ENCODE results near the gene TMEM72. TPM values are rescaled to one million over a fixed set of nuclear protein-coding genes. Genes with fewer than 3 reads are reported as not detected.

The TMEM72 gene
- total RNA-seq, 2 experiments from 2014 or later = not detected

DNA sequence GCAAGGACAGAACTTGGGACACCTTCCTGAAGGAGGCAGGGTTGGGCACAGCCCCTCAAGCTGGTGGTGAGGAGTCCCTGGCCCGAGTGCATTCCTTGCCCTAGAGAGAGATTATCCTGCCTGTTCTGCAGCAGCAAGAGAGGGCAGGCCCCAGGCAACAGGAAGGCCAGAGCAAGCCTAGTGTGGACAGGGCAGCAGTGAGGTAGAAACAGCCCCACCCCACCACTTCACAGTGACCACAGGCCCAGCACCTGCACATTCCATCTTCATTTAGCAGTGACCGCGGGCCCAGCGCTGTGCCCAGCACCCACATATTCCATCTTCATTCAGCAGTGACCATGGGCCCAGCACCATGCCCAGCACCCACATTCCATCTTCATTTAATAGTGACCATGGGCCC, 16.4 kb upstream of the TMEM72 start:
- ChIA-PET CTCF (interaction anchor here (1.3 kb wide), 1 partner anchor 78 kb away, joined by 3 read pairs; no protein-coding TSS in a partner anchor), POLR2A (no interaction called here)
- no peak overlapping the region for H3K4me3 Mint-ChIP-seq

DNA sequence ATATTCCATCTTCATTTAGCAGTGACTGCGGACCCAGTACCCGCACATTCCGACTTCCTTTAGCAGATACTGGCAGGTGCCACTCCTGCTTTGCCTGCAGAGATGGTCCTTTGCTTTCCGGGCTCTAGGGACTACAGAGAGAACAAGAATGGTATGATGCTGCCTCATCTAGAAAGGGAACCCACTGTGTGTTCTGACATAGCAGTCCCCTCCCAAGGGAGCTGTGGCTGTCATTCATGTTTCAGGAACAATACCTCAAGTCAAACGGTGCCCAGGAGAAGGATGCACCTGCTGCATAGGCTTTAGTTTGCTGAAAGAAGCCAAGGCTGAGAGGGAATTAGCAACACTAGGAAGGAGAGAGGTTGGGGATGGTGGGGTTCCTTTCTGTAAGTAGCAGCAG, 15.9 kb upstream of the TMEM72 start:
- H3K27ac Mint-ChIP-seq = no peak overlapping the region
- no peaks in the 10 kb centered on the region for H3K9me3 Mint-ChIP-seq
- CTCF ChIA-PET = interaction anchor here (1.3 kb wide), 2 partner anchors 38 to 78 kb away, joined by 3 read pairs; no protein-coding TSS in a partner anchor
- POLR2A ChIA-PET = no interaction called here
- no peak for DNase-seq
- no peaks in the 10 kb centered on the region for H3K4me1 Mint-ChIP-seq
- H3K36me3 Mint-ChIP-seq (ENCODE audit: low read depth) = no peaks in the 10 kb centered on the region
- H3K27me3 Mint-ChIP-seq = no peaks in the 10 kb centered on the region
- no peak overlapping the region for H3K4me3 Mint-ChIP-seq

More for the DNA sequence above, 16.4 kb upstream of the TMEM72 start:
- Mint-ChIP-seq H3K36me3 (ENCODE audit: low read depth) (no peaks in the 10 kb centered on the region), H3K27me3 (no peaks in the 10 kb centered on the region), H3K27ac (no peak overlapping the region), H3K4me1 (no peaks in the 10 kb centered on the region), H3K9me3 (no peaks in the 10 kb centered on the region)
- no peak for DNase-seq

DNA sequence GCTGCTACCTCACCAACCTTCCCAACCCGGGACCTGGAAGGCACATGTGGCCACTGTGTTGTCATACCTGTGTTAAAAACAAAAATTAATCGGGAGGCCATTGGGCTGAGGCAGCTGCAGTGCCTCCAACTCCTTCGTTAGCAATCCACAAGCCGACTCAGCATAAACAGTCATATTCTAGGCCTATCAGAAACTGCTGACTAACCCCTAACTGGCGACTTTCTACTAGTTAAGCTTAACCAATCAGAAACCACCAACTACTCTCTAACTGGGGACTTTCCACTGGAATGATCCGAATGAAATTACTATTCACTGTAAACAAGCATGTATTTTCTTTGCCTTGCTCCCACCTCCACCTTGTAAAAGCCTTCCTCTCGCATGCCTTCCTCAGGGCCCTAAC, 14.1 kb upstream of the TMEM72 start:
- DNase-seq = no peak
- Mint-ChIP-seq H3K4me1 (no peaks in the 10 kb centered on the region), H3K4me3 (no peak overlapping the region), H3K36me3 (ENCODE audit: low read depth) (no peaks in the 10 kb centered on the region), H3K27ac (no peak overlapping the region), H3K9me3 (no peaks in the 10 kb centered on the region), H3K27me3 (no peaks in the 10 kb centered on the region)
- POLR2A ChIA-PET = no interaction called here
- CTCF ChIA-PET = no interaction called here

DNA sequence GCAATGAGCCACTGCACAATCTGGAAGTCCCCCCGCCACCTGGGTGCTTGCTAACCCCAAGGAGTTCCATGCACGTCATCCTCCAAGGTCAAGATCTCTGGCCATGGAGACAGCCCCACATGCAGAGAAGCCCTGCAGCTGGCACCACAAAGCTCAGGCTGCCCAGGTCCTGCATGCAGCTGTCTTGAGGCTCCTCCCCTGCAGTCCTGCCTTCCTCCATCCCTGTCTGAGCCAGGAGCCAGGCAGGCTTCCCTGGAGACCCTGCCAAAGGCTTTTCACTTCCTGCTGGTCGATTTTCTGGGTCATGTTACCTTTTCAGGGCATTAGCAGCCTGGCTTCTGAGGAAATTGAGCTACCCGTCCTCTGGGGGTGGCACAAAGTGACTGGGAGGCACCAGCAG, 12.5 kb upstream of the TMEM72 start:
- no peak for DNase-seq
- H3K27ac Mint-ChIP-seq = no peak overlapping the region
- H3K9me3 Mint-ChIP-seq = no peaks in the 10 kb centered on the region
- POLR2A ChIA-PET = no interaction called here
- CTCF ChIA-PET = interaction anchor here (1.2 kb wide), 1 partner anchor 34 kb away, joined by 4 read pairs; no protein-coding TSS in a partner anchor
- no peak overlapping the region for H3K4me3 Mint-ChIP-seq
- no peaks in the 10 kb centered on the region for H3K4me1 Mint-ChIP-seq
- H3K27me3 Mint-ChIP-seq = no peaks in the 10 kb centered on the region
- no peaks in the 10 kb centered on the region for H3K36me3 Mint-ChIP-seq (ENCODE audit: low read depth)

DNA sequence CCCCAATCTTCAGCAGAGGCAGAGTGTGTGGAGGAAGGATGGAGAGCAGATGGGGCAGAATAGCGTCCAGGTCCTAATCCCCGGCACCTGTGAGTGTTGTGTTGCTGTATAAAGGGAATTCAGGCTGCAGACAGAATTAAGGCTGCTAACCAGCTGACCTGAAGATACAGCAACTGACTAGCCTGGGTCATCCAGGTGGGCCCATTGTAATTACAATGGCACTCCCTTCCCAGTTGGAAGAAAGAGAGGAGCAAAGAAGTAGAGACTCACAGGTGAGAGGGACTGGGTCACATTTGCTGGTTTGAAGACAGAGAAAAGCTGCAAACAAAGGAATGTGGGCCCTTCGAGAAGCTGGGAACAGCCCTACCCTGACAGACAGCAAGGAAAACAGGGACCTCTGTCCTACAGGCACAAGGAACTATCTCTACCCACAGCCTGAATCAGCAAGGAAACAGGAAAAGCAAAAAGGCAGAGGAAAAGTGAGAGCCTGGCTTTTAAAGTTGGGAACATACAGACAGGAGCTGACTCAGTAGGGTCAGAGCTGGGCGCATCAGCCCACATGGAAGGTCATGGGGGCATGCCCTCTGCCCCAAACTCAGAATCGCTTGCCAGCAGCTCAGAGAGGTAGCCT, 11.6 kb upstream of the TMEM72 start:
- Mint-ChIP-seq H3K4me3 (no peak overlapping the region), H3K36me3 (ENCODE audit: low read depth) (no peaks in the 10 kb centered on the region), H3K27ac (no peak overlapping the region), H3K4me1 (no peaks in the 10 kb centered on the region), H3K9me3 (no peaks in the 10 kb centered on the region), H3K27me3 (no peaks in the 10 kb centered on the region)
- ChIA-PET POLR2A (no interaction called here), CTCF (interaction anchor here (1.2 kb wide), 1 partner anchor 33 kb away, joined by 4 read pairs; no protein-coding TSS in a partner anchor)
- no peak for DNase-seq

DNA sequence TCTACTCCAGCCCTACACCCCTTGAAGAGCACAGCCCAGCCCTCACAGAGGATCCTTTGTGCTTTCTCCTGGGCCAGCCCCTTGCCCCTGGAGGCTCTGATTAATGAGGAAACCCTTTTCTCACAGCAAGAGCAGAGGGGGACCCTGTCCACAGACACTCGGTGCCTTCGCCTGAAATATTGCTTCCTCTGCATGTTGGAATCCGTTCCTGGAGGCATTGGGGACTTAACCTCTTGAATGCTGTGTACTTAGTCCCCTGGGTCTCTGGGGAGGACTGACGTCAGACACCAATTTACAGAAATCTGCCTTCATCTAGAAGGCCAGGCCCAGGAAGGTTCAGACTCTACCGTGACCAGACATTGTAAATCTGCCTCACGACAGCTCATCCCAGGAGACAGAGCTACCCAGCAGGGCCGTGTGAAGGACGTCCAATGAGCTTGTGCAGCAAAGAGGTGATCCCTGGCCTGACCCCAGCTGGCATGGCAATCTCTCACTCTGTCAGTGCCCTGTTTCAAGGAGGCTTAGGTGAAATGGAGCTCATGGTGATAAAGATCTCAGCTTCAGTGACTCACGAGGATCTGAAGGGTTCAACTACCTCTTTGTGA, 8.1 kb upstream of the TMEM72 start:
- no peaks in the 10 kb centered on the region for H3K27me3 Mint-ChIP-seq
- no peak for DNase-seq
- no peaks in the 10 kb centered on the region for H3K4me1 Mint-ChIP-seq
- ChIA-PET CTCF (no interaction called here), POLR2A (no interaction called here)
- no peaks in the 10 kb centered on the region for H3K36me3 Mint-ChIP-seq (ENCODE audit: low read depth)
- no peak overlapping the region for H3K4me3 Mint-ChIP-seq
- no peak overlapping the region for H3K27ac Mint-ChIP-seq
- H3K9me3 Mint-ChIP-seq = no peaks in the 10 kb centered on the region

DNA sequence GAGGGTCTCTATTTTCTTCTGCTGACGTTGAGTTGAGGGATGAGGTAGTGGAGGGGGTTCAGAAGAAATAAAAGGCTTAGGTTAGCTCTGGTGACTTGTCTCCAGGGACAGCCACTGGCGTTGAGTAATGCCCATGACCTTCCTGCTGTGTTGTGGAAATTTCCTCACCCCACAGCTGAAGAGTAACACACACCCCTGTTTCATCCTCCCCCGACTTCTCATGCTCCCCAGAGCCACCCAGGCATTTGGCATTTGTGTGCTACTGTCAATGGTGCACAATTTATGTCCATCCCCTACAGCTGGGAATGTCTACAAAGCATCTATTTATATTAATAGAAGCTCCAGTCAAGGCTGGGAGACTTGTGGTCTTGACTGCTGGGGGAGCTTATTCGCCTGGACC, 4.7 kb upstream of the TMEM72 start:
- DNase-seq = no peak
- Mint-ChIP-seq H3K27ac (no peak overlapping the region), H3K9me3 (no peaks in the 10 kb centered on the region), H3K4me3 (no peak overlapping the region), H3K27me3 (no peaks in the 10 kb centered on the region), H3K4me1 (no peaks in the 10 kb centered on the region), H3K36me3 (ENCODE audit: low read depth) (no peaks in the 10 kb centered on the region)
- CTCF ChIA-PET = no interaction called here
- POLR2A ChIA-PET = no interaction called here

DNA sequence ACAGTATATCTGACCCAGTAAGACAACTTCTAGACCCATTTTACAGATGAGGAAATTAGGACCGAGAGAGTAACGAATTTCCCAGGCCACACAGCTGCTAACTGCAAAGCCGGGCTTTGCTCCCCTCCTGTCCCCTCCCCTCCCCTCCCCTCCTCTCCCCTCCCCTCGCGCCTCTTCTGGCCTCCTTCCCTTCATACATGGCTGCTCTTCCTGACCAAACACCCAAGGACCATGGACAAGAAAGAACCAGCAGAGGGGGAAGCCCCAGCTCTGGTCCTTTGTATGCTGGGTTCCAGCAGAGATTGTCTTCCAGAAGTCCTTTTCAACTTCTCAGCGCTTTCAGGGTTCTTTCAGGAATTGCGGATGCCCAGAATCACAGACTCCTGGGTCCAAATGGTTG, 3.6 kb upstream of the TMEM72 start:
- Mint-ChIP-seq H3K27me3 (no peaks in the 10 kb centered on the region), H3K9me3 (no peaks in the 10 kb centered on the region), H3K4me3 (no peak overlapping the region), H3K27ac (no peak overlapping the region), H3K36me3 (ENCODE audit: low read depth) (no peaks in the 10 kb centered on the region), H3K4me1 (no peaks in the 10 kb centered on the region)
- DNase-seq = no peak
- CTCF ChIA-PET = interaction anchor here (1.4 kb wide), 1 partner anchor 17 kb away, joined by 4 read pairs; no protein-coding TSS in a partner anchor
- POLR2A ChIA-PET = no interaction called here

DNA sequence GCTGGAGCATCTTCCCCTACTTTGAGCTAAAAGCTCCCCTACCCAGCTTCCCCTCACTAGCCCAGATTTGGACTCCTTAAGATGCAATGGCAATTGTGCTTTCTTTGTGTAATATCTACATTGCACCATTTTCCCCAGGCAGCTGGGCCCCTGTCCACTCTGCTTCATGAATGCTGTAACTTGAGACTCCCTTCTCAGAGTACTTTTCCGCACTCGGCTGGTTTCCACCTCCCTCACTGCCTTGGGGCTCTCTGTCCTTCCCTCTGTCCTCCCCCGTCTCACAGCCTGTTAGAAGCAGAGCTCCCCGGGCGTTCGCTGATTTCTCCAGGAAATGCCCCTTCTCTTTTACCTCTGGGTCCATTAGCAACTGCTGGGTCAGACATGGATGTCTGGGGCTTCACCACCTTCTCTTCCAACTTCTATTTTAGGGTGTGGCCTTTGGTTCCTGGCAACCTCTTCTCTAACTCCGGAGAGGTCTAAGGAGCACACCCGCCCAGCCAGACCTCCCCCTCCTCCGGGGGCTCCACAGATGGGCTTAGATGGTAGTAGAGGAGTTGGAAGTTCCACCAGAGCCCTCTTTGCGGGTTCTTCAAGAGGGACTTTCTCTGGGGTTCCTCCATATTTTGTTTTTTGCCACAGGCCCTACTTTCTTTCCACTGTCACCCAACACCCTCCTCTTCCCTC, 2.9 kb upstream of the TMEM72 start:
- CTCF ChIA-PET = interaction anchor here (0.6 to 1.4 kb wide), 2 partner anchors 16 to 1181 kb away, joined by 3 to 4 read pairs; no protein-coding TSS in a partner anchor
- no peaks in the 10 kb centered on the region for H3K9me3 Mint-ChIP-seq

DNA sequence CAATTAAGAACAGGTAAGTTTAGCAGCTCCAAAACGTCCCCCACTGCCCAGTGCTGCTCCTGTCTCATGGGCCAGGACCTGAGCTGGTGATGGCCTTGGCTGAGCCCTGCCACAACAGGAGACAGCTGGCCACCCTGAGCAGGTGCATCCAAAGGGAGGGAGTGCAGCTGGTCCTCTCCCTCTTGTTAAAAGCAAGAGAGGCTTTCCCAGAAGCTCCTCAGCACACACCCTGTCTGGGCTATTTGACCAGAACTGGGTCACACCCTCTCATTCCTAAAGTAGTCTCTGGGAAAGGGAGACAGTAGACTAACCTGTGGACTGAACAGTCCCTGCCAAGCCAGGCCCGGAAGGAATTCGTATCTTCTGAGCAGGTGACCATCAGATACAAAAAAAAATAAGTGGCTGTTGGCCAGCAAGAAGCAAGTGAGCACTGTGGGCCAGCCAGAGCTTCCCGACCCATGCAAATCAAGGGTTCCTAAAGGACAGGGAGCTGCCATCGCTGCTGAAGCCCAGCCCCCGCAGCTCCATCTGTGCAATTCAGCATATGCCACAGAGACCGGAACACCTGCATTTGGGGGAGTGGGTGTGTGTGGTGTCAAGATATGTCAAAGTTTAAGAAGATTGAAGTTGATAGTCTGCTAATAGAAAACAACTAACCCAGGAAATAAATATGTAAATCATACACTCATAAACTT, 2.1 kb upstream of the TMEM72 start:
- POLR2A ChIA-PET = no interaction called here
- CTCF ChIA-PET = interaction anchor here (0.6 to 1.4 kb wide), 2 partner anchors 15 to 1182 kb away, joined by 3 to 4 read pairs; no protein-coding TSS in a partner anchor
- Mint-ChIP-seq H3K27me3 (no peaks in the 10 kb centered on the region), H3K9me3 (peaks cover 4% of the 10 kb centered on the region), H3K36me3 (ENCODE audit: low read depth) (no peaks in the 10 kb centered on the region), H3K4me1 (peaks cover 12% of the 10 kb centered on the region), H3K4me3 (no peak overlapping the region), H3K27ac (no peak overlapping the region)
- no peak for DNase-seq

More for the DNA sequence above, 2.9 kb upstream of the TMEM72 start:
- Mint-ChIP-seq H3K36me3 (ENCODE audit: low read depth) (no peaks in the 10 kb centered on the region), H3K4me1 (peaks cover 4% of the 10 kb centered on the region), H3K27ac (no peak overlapping the region), H3K4me3 (no peak overlapping the region), H3K27me3 (no peaks in the 10 kb centered on the region)
- no peak for DNase-seq
- POLR2A ChIA-PET = no interaction called here

DNA sequence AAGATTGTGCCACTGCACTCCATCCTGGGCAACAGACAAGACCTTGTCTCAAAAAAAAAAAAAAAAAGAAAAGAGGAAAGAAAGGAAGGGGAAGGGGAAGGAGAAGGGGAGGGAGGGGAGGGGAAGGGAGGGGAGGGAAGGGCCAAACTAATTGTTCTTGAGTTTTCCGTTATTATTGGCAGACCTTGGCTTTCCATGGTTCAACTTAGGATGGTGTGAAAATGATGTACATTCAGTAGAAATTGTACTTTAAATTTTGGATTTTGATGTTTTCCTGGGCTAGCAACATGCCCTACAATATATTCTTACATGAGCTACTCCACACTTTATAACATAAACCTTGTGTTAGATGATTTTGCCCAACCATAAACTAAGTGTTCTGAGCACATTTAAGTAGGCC, 1.2 kb upstream of the TMEM72 start:
- CTCF ChIA-PET = no interaction called here
- Mint-ChIP-seq H3K4me1 (peaks cover 16% of the 10 kb centered on the region), H3K36me3 (ENCODE audit: low read depth) (no peaks in the 10 kb centered on the region)

DNA sequence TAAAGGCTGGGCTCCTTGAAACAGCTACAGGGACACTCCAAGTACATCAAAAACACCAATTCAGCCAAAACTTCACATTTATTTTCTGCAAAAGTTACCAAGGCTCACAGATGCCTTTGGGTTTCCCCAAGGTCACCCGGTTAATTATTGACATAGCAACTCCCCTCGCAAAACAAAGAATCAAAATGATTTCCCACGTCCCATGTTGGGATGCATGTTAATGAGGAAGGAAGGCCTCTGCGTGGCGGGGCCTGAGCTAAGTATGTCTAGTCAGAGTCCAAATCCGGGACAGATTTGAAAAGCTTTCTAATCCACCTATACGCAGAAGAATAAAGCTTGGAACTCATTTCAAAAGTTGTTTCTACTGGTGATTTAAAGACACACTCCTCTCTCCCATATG, 535 bp upstream of the TMEM72 start:
- no peaks in the 10 kb centered on the region for H3K27me3 Mint-ChIP-seq
- peaks cover 16% of the 10 kb centered on the region for H3K4me1 Mint-ChIP-seq
- peaks cover 4% of the 10 kb centered on the region for H3K9me3 Mint-ChIP-seq
- ChIA-PET CTCF (no interaction called here), POLR2A (no interaction called here)
- H3K4me3 Mint-ChIP-seq = no peak overlapping the region
- no peaks in the 10 kb centered on the region for H3K36me3 Mint-ChIP-seq (ENCODE audit: low read depth)
- no peak for DNase-seq
- no peak overlapping the region for H3K27ac Mint-ChIP-seq

More for the DNA sequence above, 1.2 kb upstream of the TMEM72 start:
- Mint-ChIP-seq H3K27ac (no peak overlapping the region), H3K4me3 (no peak overlapping the region), H3K9me3 (peaks cover 4% of the 10 kb centered on the region), H3K27me3 (no peaks in the 10 kb centered on the region)
- no peak for DNase-seq
- POLR2A ChIA-PET = no interaction called here

DNA sequence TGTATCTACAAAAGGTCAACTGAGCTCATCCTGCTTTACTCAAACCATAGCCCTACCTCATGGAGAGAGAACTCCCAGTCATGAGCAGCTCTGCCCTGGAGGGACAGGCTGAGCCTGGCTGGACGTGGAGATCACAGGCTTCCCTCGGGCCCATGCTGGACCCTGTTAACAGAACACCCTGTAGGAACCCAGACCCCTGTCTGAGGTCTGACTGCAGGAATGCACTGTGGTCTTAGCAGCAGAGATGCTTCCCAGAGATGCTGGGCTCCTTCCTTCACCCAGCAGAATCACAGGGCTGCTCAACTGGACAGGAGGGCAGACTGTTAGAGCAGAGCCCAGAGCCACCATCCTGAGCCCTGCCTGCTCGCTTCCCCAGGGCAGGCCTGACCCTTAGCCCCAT, 814 bp downstream of the TMEM72 start:
- peaks cover 16% of the 10 kb centered on the region for H3K4me1 Mint-ChIP-seq
- ChIA-PET POLR2A (no interaction called here), CTCF (interaction anchor here (1.4 kb wide), 1 partner anchor 17 kb away, joined by 3 read pairs; no protein-coding TSS in a partner anchor)
- H3K9me3 Mint-ChIP-seq = peaks cover 4% of the 10 kb centered on the region
- no peak overlapping the region for H3K4me3 Mint-ChIP-seq
- no peak for DNase-seq
- H3K27ac Mint-ChIP-seq = no peak overlapping the region
- H3K27me3 Mint-ChIP-seq = peaks cover 2% of the 10 kb centered on the region
- no peaks in the 10 kb centered on the region for H3K36me3 Mint-ChIP-seq (ENCODE audit: low read depth)

All from activated CD4-positive, alpha-beta T cell treated with anti-CD3 and anti-CD28 coated beads, Interleukin-2, amount 10 ng/mL, durations not matched to agents 7 days and 5 days (primary cell).